Middle frontal gyrus (tissue), 1 donor: ENCODE results near the gene DHODH.

ENCODE experiments used
- DNase-seq: peaks from one replicate; pipeline ENCODE4 v3.0.0-alpha.2; 2015; ENCODE audit warnings: low spot score; ENCODE audit errors: extremely low spot score

The DHODH gene

GRCh38 chr16:72013888-72014581 is 5.5 kb downstream of the DHODH start:
- DNase-seq, result no peak

- no peak for DNase-seq
These were observed 6.1 kb downstream of the DHODH start for GRCh38 chr16:72014675-72015074.

GRCh38 chr16:72015124-72015523 is 6.6 kb downstream of the DHODH start:
- no peak for DNase-seq

- DNase-seq, result no peak
These were observed 9.9 kb downstream of the DHODH start for GRCh38 chr16:72018470-72018869.

GRCh38 chr16:72021043-72021442 is 12.5 kb downstream of the DHODH start:
- DNase-seq, result no peak

GRCh38 chr16:72022127-72022526 is 13.6 kb downstream of the DHODH start:
- no peak for DNase-seq

- DNase-seq, result no peak
These were observed 15.4 kb downstream of the DHODH start for GRCh38 chr16:72023962-72024361.

- no peak for DNase-seq
These were observed 16.4 kb downstream of the DHODH start for GRCh38 chr16:72024862-72025382.

- DNase-seq, result no peak
These were observed 17.0 kb downstream of the DHODH start for GRCh38 chr16:72025404-72026114.

GRCh38 chr16:72027669-72028378 is 19.3 kb downstream of the DHODH start:
- no peak for DNase-seq

GRCh38 chr16:72029567-72030271 is 21.2 kb downstream of the DHODH start:
- DNase-seq, result no peak

- DNase-seq, result no peak
These were observed 24.9 kb downstream of the DHODH start for GRCh38 chr16:72033437-72033836.

GRCh38 chr16:72036098-72036497 is 27.6 kb downstream of the DHODH start:
- DNase-seq, result no peak

- DNase-seq, result no peak
These were observed 33.7 kb downstream of the DHODH start for GRCh38 chr16:72042157-72042660.

GRCh38 chr16:72043058-72043457 is 34.5 kb downstream of the DHODH start:
- DNase-seq, result no peak

- no peak for DNase-seq
These were observed 35.0 kb downstream of the DHODH start for GRCh38 chr16:72043539-72043938.

- no peak for DNase-seq
These were observed 35.8 kb downstream of the DHODH start for GRCh38 chr16:72044296-72044695.

- no peak for DNase-seq
These were observed 36.3 kb downstream of the DHODH start for GRCh38 chr16:72044825-72045359.

GRCh38 chr16:72049110-72049509 is 40.6 kb downstream of the DHODH start:
- no peak for DNase-seq

GRCh38 chr16:72050769-72051464 is 42.4 kb downstream of the DHODH start:
- DNase-seq, result no peak
